ENCODE results near the gene FAM240B. TPM values are rescaled to one million over a fixed set of nuclear protein-coding genes. Genes with fewer than 3 reads are reported as not detected.

Gene FAM240B
- total and polyA plus RNA-seq, 2 of the 8 experiments (the other 6 are each of a cell fraction or from before 2014, with no cell fraction given): not detected

- Histone ChIP-seq H3K79me1 (ENCODE audit: low read depth, low read length) (no peaks in the 10 kb centered on the region), H3K14ac (ENCODE audit: insufficient read length) (no peak overlapping the region), H3K23me2 (ENCODE audit: low read depth, low read length) (no peaks in the 10 kb centered on the region), H3K36me3 (ENCODE audit: control insufficient read depth in 2 of 4, insufficient read depth in 4 of 4, low read length in 3 of 4) (no peaks in the 10 kb centered on the region), H2BK20ac (ENCODE audit: low read length) (peak overlapping the region; percentile 76), H3K9ac (replicated peaks in 1 of 4; ENCODE audit: extremely low read depth in 1 of 4, low read depth in 3 of 4, low read length in 3 of 4) (no peak overlapping the region), H3K4me3 (ENCODE audit: extremely low read depth in 1 of 4, insufficient read depth in 2 of 4, low read depth in 3 of 4, low read length in 4 of 4) (no peak overlapping the region), H2BK15ac (ENCODE audit: low read length) (no peak overlapping the region; the same call in 1 of the 2 replicates), H2BK5ac (ENCODE audit: low read depth, low read length) (peak overlapping the region; percentile 49; the same call in 1 of the 2 replicates), H3K9me3 (ENCODE audit: insufficient read depth in 2 of 2, low read depth in 1 of 2, low read length in 1 of 2) (no peaks in the 10 kb centered on the region), H3K18ac (ENCODE audit: extremely low read depth, low read length) (peak overlapping the region; percentile 44), H4K5ac (ENCODE audit: insufficient read length, low read depth, low read length) (no peak overlapping the region), H2BK120ac (replicated peaks; ENCODE audit: low read depth, low read length) (no peak overlapping the region), H2AK5ac (ENCODE audit: low read depth, low read length) (peak overlapping the region; percentile 70; the same call in 1 of the 2 replicates), H3K4me1 (replicated peaks in 1 of 4; ENCODE audit: control insufficient read depth in 3 of 4, insufficient read depth in 4 of 4, low read length in 3 of 4) (peaks cover 7 to 45% (median 28%) of the 10 kb centered on the region in 4 experiments), H3K79me2 (ENCODE audit: control insufficient read depth in 1 of 2, insufficient read depth in 2 of 2, low read length in 2 of 2) (no peaks in the 10 kb centered on the region), H4K91ac (replicated peaks; ENCODE audit: insufficient read length, low read length) (no peak overlapping the region), H3K27ac (ENCODE audit: low read depth, low read length) (no peak overlapping the region), H4K20me1 (replicated peaks in 1 of 2; ENCODE audit: control insufficient read depth in 1 of 2, insufficient read depth in 2 of 2, low read length in 2 of 2) (no peaks in the 10 kb centered on the region), H3K23ac (ENCODE audit: insufficient read length) (no peak overlapping the region), H3K27me3 (replicated peaks in 1 of 4; ENCODE audit: control insufficient read depth in 3 of 4, extremely low read depth in 1 of 4, insufficient read depth in 3 of 4, low read length in 3 of 4) (no peaks in the 10 kb centered on the region), H4K8ac (ENCODE audit: extremely low read depth, insufficient read depth, low read length) (no peak overlapping the region), H3K4ac (replicated peaks; ENCODE audit: insufficient read length, low read depth, low read length) (no peak overlapping the region), H3K4me2 (ENCODE audit: insufficient read depth in 1 of 2, low read depth in 2 of 2, low read length in 2 of 2) (peak overlapping the region in 1 of 2 experiments; percentile 4; a peak in 1 of 4 replicates), H3K56ac (replicated peaks; ENCODE audit: insufficient read length, low read depth, low read length) (no peak overlapping the region), H2BK12ac (ENCODE audit: low read depth, low read length) (peak overlapping the region; percentile 76; the same call in 1 of the 2 replicates), H2AFZ (ENCODE audit: low read length) (no peak overlapping the region)
- no peak for FAIRE-seq
- POLR2A ChIA-PET (ENCODE audit: partially characterized antibody): no interaction called here
- 75% methylated on average over 9 of the region's 10 CpGs; no CpG with 5 or more reads in 1 of the 2 experiments for WGBS, 2 experiments (ENCODE audit: extremely low coverage in 1 of 2, insufficient coverage in 1 of 2, insufficient read length in 1 of 2, insufficient replicate concordance in 2 of 2, low coverage in 1 of 2, low lambda C conversion rate in 2 of 2, missing lambda C conversion rate in 1 of 2)
- CTCF ChIA-PET (ENCODE audit: partially characterized antibody): interaction anchor here (0.7 to 1.0 kb wide), 5 partner anchors 9 to 255 kb away, joined by 3 read pairs; no protein-coding TSS in a partner anchor
- DNase-seq (ENCODE audit: low read depth in 1 of 2, low spot score in 2 of 2): no peak
- TF ChIP-seq TEAD4 (IDR thresholded peaks at IDR 0.05; ENCODE audit: low read depth, low read length) (no peak), TCF12 (IDR thresholded peaks at IDR 0.05; ENCODE audit: low read depth, low read length) (no peak), GABPA (IDR thresholded peaks at IDR 0.05; ENCODE audit: borderline replicate concordance, insufficient read depth, low read length) (no peak), MAFK (IDR thresholded peaks at IDR 0.05; ENCODE audit: low read depth, low read length) (no peak), NRF1 (IDR thresholded peaks at IDR 0.05; ENCODE audit: low read depth, low read length) (no peak), TBP (IDR thresholded peaks at IDR 0.05; ENCODE audit: low read depth, low read length) (no peak), SIN3A (conservative IDR thresholded peaks at IDR 0.05 in 1 of 2, IDR thresholded peaks at IDR 0.05 in 1 of 2; ENCODE audit: low read depth in 1 of 2, low read length in 2 of 2) (no peak), CHD2 (IDR thresholded peaks at IDR 0.05; ENCODE audit: low read length) (no peak), SIX5 (IDR thresholded peaks at IDR 0.05; ENCODE audit: low read depth, low read length) (no peak)
- TF ChIP-seq, protein P1, sequence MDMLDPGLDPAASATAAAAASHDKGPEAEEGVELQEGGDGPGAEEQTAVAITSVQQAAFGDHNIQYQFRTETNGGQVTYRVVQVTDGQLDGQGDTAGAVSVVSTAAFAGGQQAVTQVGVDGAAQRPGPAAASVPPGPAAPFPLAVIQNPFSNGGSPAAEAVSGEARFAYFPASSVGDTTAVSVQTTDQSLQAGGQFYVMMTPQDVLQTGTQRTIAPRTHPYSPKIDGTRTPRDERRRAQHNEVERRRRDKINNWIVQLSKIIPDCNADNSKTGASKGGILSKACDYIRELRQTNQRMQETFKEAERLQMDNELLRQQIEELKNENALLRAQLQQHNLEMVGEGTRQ (IDR thresholded peaks at IDR 0.05; ENCODE audit: low read length): no peak
- TF ChIP-seq, protein P2, sequence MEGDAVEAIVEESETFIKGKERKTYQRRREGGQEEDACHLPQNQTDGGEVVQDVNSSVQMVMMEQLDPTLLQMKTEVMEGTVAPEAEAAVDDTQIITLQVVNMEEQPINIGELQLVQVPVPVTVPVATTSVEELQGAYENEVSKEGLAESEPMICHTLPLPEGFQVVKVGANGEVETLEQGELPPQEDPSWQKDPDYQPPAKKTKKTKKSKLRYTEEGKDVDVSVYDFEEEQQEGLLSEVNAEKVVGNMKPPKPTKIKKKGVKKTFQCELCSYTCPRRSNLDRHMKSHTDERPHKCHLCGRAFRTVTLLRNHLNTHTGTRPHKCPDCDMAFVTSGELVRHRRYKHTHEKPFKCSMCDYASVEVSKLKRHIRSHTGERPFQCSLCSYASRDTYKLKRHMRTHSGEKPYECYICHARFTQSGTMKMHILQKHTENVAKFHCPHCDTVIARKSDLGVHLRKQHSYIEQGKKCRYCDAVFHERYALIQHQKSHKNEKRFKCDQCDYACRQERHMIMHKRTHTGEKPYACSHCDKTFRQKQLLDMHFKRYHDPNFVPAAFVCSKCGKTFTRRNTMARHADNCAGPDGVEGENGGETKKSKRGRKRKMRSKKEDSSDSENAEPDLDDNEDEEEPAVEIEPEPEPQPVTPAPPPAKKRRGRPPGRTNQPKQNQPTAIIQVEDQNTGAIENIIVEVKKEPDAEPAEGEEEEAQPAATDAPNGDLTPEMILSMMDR (IDR thresholded peaks at IDR 0.05; ENCODE audit: control extremely low read depth in 1 of 3, insufficient read depth in 1 of 3, low read depth in 1 of 3, low read length in 3 of 3): no peak
Measured at GRCh38 chr9:38686933-38687332, 33.0 kb downstream of the FAM240B start.

Data from H1 (cell line).